ENCODE results near the gene UBXN11.

UBXN11 gene

GRCh38 chr1:26263212-26263611 lies 43.2 kb downstream of the UBXN11 start:
- Histone ChIP-seq H3K4me2 (no peak overlapping the region), H3K4me1 (ENCODE audit: low read depth, poor library complexity, severe bottlenecking) (peaks cover 8% of the 10 kb centered on the region), H3K36me3 (ENCODE audit: insufficient read depth) (0 out of 2 replicates have a peak, but pooled peaks cover 5% of the 10 kb centered on the region), H3K27me3 (ENCODE audit: insufficient read depth, low read depth) (no peaks in the 10 kb centered on the region), H2AFZ (ENCODE audit: low read depth) (no peak overlapping the region), H3K9ac (no peak overlapping the region), H4K20me1 (ENCODE audit: insufficient read depth) (no peaks in the 10 kb centered on the region), H3K79me2 (ENCODE audit: insufficient read depth, low read depth) (no peaks in the 10 kb centered on the region), H3K4me3 (IDR thresholded peaks at IDR 0.05; ENCODE audit: insufficient read depth, low read depth, low read length) (no peak overlapping the region), H3K27ac (no peak overlapping the region)
- TF ChIP-seq CTCF (conservative IDR thresholded peaks at IDR 0.05; ENCODE audit: low read depth, low read length): no peak

- no peak overlapping the region for H3K9ac ChIP-seq
- H3K36me3 ChIP-seq (ENCODE audit: insufficient read depth): 0 out of 2 replicates have a peak, but pooled peaks cover 13% of the 10 kb centered on the region
- H3K4me3 ChIP-seq (IDR thresholded peaks at IDR 0.05; ENCODE audit: insufficient read depth, low read depth, low read length): no peak overlapping the region
- no peak overlapping the region for H3K4me2 ChIP-seq
- no peaks in the 10 kb centered on the region for H3K27me3 ChIP-seq (ENCODE audit: insufficient read depth, low read depth)
- no peak overlapping the region for H2AFZ ChIP-seq (ENCODE audit: low read depth)
- H3K27ac ChIP-seq: no peak overlapping the region
- TF ChIP-seq CTCF (conservative IDR thresholded peaks at IDR 0.05; ENCODE audit: low read depth, low read length): no peak
- peaks cover 17% of the 10 kb centered on the region for H3K4me1 ChIP-seq (ENCODE audit: low read depth, poor library complexity, severe bottlenecking)
- no peaks in the 10 kb centered on the region for H4K20me1 ChIP-seq (ENCODE audit: insufficient read depth)
- peaks cover 16% of the 10 kb centered on the region; the same call in 1 of the 2 replicates for H3K79me2 ChIP-seq (ENCODE audit: insufficient read depth, low read depth)
Observed at GRCh38 chr1:26259578-26259977, 46.9 kb downstream of the UBXN11 start.

GRCh38 chr1:26259005-26259404 lies 47.4 kb downstream of the UBXN11 start:
- Histone ChIP-seq H2AFZ (ENCODE audit: low read depth) (no peak overlapping the region), H3K36me3 (ENCODE audit: insufficient read depth) (0 out of 2 replicates have a peak, but pooled peaks cover 13% of the 10 kb centered on the region), H3K4me3 (IDR thresholded peaks at IDR 0.05; ENCODE audit: insufficient read depth, low read depth, low read length) (no peak overlapping the region), H3K9ac (no peak overlapping the region), H3K27ac (no peak overlapping the region), H3K27me3 (ENCODE audit: insufficient read depth, low read depth) (no peaks in the 10 kb centered on the region), H3K79me2 (ENCODE audit: insufficient read depth, low read depth) (peaks cover 19% of the 10 kb centered on the region; the same call in 1 of the 2 replicates), H3K4me1 (ENCODE audit: low read depth, poor library complexity, severe bottlenecking) (peaks cover 23% of the 10 kb centered on the region), H3K4me2 (no peak overlapping the region), H4K20me1 (ENCODE audit: insufficient read depth) (no peaks in the 10 kb centered on the region)
- no peak for TF ChIP-seq CTCF (conservative IDR thresholded peaks at IDR 0.05; ENCODE audit: low read depth, low read length)

- Histone ChIP-seq H4K20me1 (ENCODE audit: insufficient read depth) (no peaks in the 10 kb centered on the region), H3K27me3 (ENCODE audit: insufficient read depth, low read depth) (no peaks in the 10 kb centered on the region), H3K4me3 (IDR thresholded peaks at IDR 0.05; ENCODE audit: insufficient read depth, low read depth, low read length) (no peak overlapping the region), H3K79me2 (ENCODE audit: insufficient read depth, low read depth) (peaks cover 19% of the 10 kb centered on the region; the same call in 1 of the 2 replicates), H3K4me2 (no peak overlapping the region), H2AFZ (ENCODE audit: low read depth) (no peak overlapping the region), H3K27ac (no peak overlapping the region), H3K36me3 (ENCODE audit: insufficient read depth) (0 out of 2 replicates have a peak, but pooled peaks cover 13% of the 10 kb centered on the region), H3K4me1 (ENCODE audit: low read depth, poor library complexity, severe bottlenecking) (peaks cover 41% of the 10 kb centered on the region), H3K9ac (no peak overlapping the region)
- no peak for TF ChIP-seq CTCF (conservative IDR thresholded peaks at IDR 0.05; ENCODE audit: low read depth, low read length)
Observed at GRCh38 chr1:26257222-26257621, 49.2 kb downstream of the UBXN11 start.

Measured in KMS-11 (cell line).